Lower leg skin (tissue), 4 donors: ENCODE measurements around the gene TDP2. TPM values are rescaled to one million over a fixed set of nuclear protein-coding genes. Genes with fewer than 3 reads are reported as not detected.

Source experiments
- DNase-seq, 2 donors: peaks; one replicate each; pipeline ENCODE4 v3.0.0-alpha.2; 2019; ENCODE audit warnings: low spot score in 2 of 2
- H3K4me3 ChIP-seq: fragments of 200-600 bp; sonication (generic); 2 replicates; pipeline ENCODE4 v1.5.1; 2017; ENCODE audit warnings: mild to moderate bottlenecking, low read depth; ENCODE audit not compliant: poor library complexity, severe bottlenecking
- POLR2A ChIP-seq, 2 donors: fragments of 450-650 bp; IDR thresholded peaks; one replicate each; pipeline ENCODE4 v1.6.1; 2016 to 2017; ENCODE audit warnings: antibody characterized with exemption in 2 of 2, mild to moderate bottlenecking in 1 of 2, moderate library complexity in 1 of 2
- WGBS, 2 donors: methylation state at CpG; one replicate each; pipeline ENCODE4 v1.1.5; 2018; 5-methylcytosine and 5-hydroxymethylcytosine counted together
- intact Hi-C: fragments of 100-400 bp; cut with DNase I; formaldehyde crosslinking; loops from one replicate; pipeline ENCODE4 v1.15.0; 2023; ENCODE audit warnings: low total_unique reads
- total RNA-seq, 4 donors: library from RNA; depleted of rRNA; stranded (reverse); fragments of >200 nt; gene quantifications; one replicate each; pipeline ENCODE4 v1.1.0, GENCODE V29; 2016
- TF ChIP-seq, protein P1 (sequence below), 3 donors: fragments of 450-650 bp; IDR thresholded peaks; one replicate each; pipeline ENCODE4 v1.5.1; 2016; ENCODE audit warnings: antibody characterized with exemption in 3 of 3, mild to moderate bottlenecking in 3 of 3, moderate library complexity in 2 of 3

Gene TDP2
- total RNA-seq, 4 donors from 2014 or later = 25.3 to 36.6 (median 26.6) TPM

DNA sequence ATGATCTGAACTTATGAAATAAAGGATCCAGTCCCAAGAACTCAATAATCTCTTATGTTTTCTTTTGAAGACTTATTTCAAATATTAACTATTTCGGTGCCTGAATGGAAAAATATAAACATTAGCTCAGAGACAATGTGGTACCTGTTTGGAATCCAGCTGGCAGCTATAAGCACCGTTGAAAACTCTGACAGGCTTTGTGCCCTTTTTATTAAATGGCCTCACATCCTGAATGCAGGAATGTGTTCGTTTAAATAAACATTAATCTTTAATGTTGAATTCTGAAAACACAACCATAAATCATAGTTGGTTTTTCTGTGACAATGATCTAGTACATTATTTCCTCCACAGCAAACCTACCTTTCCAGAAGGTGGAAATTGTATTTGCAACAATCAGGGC, 16.3 kb downstream of the TDP2 start:
- DNase-seq = no peak
- WGBS, 2 donors = 46 to 54% methylated on average over 3 of the region's 3 CpGs
- intact Hi-C loops = no loop called here
- TF ChIP-seq, protein P1, sequence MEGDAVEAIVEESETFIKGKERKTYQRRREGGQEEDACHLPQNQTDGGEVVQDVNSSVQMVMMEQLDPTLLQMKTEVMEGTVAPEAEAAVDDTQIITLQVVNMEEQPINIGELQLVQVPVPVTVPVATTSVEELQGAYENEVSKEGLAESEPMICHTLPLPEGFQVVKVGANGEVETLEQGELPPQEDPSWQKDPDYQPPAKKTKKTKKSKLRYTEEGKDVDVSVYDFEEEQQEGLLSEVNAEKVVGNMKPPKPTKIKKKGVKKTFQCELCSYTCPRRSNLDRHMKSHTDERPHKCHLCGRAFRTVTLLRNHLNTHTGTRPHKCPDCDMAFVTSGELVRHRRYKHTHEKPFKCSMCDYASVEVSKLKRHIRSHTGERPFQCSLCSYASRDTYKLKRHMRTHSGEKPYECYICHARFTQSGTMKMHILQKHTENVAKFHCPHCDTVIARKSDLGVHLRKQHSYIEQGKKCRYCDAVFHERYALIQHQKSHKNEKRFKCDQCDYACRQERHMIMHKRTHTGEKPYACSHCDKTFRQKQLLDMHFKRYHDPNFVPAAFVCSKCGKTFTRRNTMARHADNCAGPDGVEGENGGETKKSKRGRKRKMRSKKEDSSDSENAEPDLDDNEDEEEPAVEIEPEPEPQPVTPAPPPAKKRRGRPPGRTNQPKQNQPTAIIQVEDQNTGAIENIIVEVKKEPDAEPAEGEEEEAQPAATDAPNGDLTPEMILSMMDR (IDR thresholded peaks at IDR 0.05) = no peak
- no peak for TF ChIP-seq POLR2A (IDR thresholded peaks at IDR 0.05)
- H3K4me3 ChIP-seq = no peak overlapping the region

DNA sequence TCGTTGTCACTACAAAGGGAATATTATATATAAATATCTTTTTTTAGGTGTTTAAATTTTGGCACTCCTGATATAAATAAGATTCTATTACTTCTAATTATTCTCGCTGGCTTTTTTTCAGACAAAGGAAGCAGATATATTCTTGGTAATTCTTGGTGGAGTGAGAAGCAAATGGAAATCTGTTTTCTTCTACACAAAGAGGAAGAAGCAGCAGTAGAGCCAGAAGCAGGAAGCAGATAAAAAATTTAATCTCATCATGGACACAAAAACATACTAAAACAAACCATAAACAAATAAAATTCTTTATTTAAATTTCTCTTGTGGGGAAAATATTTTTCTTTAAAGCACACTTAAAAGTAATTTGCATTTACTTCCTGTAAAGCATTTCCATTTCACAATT, 17.0 kb downstream of the TDP2 start:
- H3K4me3 ChIP-seq = no peak overlapping the region
- TF ChIP-seq POLR2A (IDR thresholded peaks at IDR 0.05) = no peak
- TF ChIP-seq, protein P1 (IDR thresholded peaks at IDR 0.05) = no peak
- 81 to 83% methylated on average over 2 of the region's 2 CpGs for WGBS, 2 donors
- DNase-seq = no peak
- intact Hi-C loops = no loop called here

DNA sequence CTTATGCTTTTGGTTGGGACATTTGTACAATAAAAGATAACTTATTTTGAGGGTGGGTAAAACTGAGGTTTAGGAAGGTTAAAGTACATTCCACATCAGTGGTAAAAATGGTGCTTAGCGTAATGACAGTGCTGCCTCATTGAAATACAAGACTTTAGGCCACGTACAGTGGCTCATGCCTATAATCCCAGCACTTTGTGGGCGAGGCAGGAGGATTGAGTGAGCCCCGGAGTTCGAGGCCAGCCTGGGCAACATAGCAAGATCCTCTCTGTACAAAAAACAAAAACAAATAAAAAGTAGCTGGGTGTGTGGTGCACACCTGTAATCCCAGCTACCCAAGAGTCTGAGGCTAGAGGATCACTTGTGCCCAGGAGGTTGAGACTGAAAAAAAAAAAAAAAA, 18.4 kb downstream of the TDP2 start:
- intact Hi-C loops = no loop called here
- no peak for TF ChIP-seq POLR2A (IDR thresholded peaks at IDR 0.05)
- TF ChIP-seq, protein P1 (IDR thresholded peaks at IDR 0.05) = no peak
- 95 to 98% methylated on average over 5 of the region's 5 CpGs for WGBS, 2 donors
- no peak overlapping the region for H3K4me3 ChIP-seq
- DNase-seq = no peak

DNA sequence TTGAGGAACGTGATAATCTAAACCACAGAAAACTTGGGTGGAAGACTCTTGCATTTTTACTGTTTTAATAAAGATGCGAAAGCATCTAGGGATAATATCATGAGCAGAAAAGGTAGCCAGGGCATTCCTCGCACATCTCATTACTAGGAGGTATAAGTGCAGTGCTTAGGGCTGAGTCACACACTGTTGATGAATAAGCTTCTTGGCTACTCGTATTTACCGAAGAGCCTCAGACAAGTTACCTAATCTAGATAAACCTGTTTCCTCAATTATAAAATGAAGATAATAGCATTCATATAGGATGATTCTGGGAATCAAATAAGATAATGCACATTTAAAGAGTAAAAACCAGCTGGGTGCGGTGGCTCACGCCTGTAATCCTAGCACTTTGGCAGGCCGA, 19.9 kb downstream of the TDP2 start:
- 54 to 59% methylated on average over 8 of the region's 8 CpGs for WGBS, 2 donors
- no peak for DNase-seq
- intact Hi-C loops = no loop called here
- H3K4me3 ChIP-seq = no peak overlapping the region
- TF ChIP-seq POLR2A (IDR thresholded peaks at IDR 0.05) = no peak
- TF ChIP-seq, protein P1 (IDR thresholded peaks at IDR 0.05) = no peak

DNA sequence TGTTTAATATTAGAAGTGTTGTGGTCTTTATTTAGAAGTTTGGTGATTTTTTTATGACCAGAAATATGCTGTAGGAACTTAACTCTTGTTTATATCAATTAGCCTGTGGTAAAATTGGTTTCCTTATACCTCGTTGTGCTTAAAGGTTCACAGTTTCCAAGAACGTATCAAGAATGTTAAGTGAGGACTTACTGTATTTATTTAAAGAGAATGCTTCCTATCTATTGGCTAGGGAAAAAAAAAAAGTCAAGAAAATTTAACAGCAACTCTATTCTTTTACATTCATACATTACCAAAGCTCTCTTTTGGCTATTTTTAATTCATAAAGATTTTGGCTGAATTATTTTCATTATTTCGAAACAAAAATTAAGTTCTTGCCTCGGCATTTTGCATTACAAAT, 22.3 kb downstream of the TDP2 start:
- WGBS, 2 donors = 70 to 71% methylated on average over 4 of the region's 4 CpGs
- TF ChIP-seq, protein P1 (IDR thresholded peaks at IDR 0.05) = no peak
- no peak for TF ChIP-seq POLR2A (IDR thresholded peaks at IDR 0.05)
- intact Hi-C loops = no loop called here
- DNase-seq = no peak
- no peak overlapping the region for H3K4me3 ChIP-seq

DNA sequence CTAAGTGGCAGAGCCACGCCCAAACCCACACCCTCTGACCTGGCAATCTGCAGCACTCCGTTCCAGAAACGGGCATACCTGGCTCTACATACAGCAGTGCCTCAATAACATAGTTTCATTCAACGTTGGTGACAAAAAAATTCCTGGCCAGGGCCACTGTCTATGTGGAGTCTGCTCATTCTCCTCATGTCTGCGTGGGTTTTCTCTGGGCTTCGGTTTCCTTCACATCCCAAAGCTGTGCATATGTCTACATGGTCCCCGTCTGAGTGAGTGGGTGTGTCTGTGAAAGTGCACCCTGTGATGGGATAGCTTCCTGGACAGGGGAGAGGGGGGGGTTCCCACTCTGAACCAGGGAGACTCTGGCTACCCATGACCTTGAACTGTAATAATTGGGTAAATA, 22.8 kb downstream of the TDP2 start:
- TF ChIP-seq, protein P1 (IDR thresholded peaks at IDR 0.05) = no peak
- no peak for TF ChIP-seq POLR2A (IDR thresholded peaks at IDR 0.05)
- no peak for DNase-seq
- intact Hi-C loops = no loop called here
- 58 to 61% methylated on average over 7 of the region's 7 CpGs for WGBS, 2 donors
- no peak overlapping the region for H3K4me3 ChIP-seq
